ENCODE results near the gene ST8SIA2.

Gene ST8SIA2

GRCh38 chr15:92413510-92413909 is 19.8 kb downstream of the ST8SIA2 start:
- Histone ChIP-seq H3K9ac (ENCODE audit: low read depth, low read length) (no peak overlapping the region), H3K27ac (ENCODE audit: low read depth, low read length) (peak overlapping the region; percentile 40; the same call in 1 of the 2 replicates), H3K36me3 (ENCODE audit: insufficient read depth, low read length) (no peaks in the 10 kb centered on the region), H3K9me3 (ENCODE audit: insufficient read depth, low read depth, low read length) (no peaks in the 10 kb centered on the region), H3K27me3 (ENCODE audit: insufficient read depth, low read length) (peaks cover 21% of the 10 kb centered on the region; the same call in 1 of the 2 replicates), H3K4me3 (ENCODE audit: low read length) (no peak overlapping the region), H3K4me1 (ENCODE audit: insufficient read depth, low read length) (peaks cover 5% of the 10 kb centered on the region; the same call in 1 of the 2 replicates)
- 61% methylated on average over 9 of the region's 9 CpGs for WGBS

DNA sequence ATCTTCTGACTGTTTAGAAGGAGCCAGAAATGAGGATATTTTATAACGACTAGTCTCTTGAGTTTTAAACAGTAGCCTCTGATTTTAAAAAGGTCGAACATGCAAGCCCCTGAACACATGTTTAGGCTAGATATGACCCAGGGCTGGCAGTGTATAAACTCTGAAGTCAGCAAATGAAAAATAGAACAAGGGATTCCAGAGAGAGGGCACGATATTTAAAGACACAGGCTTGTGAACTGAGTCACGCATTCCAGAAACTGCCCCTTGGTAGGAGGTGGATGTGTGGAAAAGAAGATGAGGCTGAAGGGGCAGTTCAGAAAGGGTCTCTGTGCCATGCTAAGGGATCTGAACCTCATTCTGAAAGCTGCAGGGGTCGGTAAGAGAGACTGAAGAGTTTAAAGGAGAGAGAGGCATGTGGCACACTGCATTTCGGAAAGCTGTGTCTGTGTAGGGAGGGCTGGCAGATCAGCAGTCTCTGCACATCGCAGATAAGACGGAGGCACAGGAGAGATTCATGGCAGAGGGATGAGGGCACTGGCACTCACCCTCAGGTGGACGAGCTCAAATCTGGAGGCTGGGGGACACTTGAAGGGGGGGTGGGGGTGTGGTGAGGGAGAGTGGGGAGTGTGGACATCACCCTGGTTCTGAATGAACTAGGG is 22.1 kb downstream of the ST8SIA2 start:
- no peaks in the 10 kb centered on the region for H3K9me3 ChIP-seq (ENCODE audit: insufficient read depth, low read depth, low read length)
- no peaks in the 10 kb centered on the region for H3K36me3 ChIP-seq (ENCODE audit: insufficient read depth, low read length)
- WGBS: 92% methylated on average over 9 of the region's 9 CpGs
- no peak overlapping the region for H3K27ac ChIP-seq (ENCODE audit: low read depth, low read length)
- no peak overlapping the region for H3K4me3 ChIP-seq (ENCODE audit: low read length)
- peaks cover 15% of the 10 kb centered on the region; the same call in 1 of the 2 replicates for H3K27me3 ChIP-seq (ENCODE audit: insufficient read depth, low read length)
- peaks cover 10% of the 10 kb centered on the region; the same call in 1 of the 2 replicates for H3K4me1 ChIP-seq (ENCODE audit: insufficient read depth, low read length)
- H3K9ac ChIP-seq (ENCODE audit: low read depth, low read length): no peak overlapping the region

DNA sequence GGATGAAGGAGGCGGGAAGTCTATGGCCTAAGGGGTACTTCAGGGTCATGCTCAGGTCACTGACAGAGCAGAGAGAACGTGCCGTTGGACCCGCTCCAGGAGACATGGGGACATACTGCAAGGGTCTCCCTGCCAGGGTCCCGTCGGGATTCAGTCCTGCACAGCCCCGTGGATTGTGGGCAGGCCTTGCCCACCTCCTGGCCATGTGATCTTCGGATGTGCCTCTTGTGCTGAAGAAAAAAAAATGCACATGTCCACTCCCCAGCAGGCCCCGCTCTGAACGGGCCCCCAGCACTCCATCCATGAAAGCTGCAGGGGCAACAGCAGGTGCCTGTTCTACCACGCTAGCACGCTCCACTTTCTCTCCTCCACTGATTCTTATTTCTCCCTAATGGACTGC is 22.9 kb downstream of the ST8SIA2 start:
- no peak overlapping the region for H3K4me3 ChIP-seq (ENCODE audit: low read length)
- no peaks in the 10 kb centered on the region for H3K36me3 ChIP-seq (ENCODE audit: insufficient read depth, low read length)
- H3K27ac ChIP-seq (ENCODE audit: low read depth, low read length): no peak overlapping the region
- peaks cover 10% of the 10 kb centered on the region; the same call in 1 of the 2 replicates for H3K4me1 ChIP-seq (ENCODE audit: insufficient read depth, low read length)
- no peaks in the 10 kb centered on the region for H3K9me3 ChIP-seq (ENCODE audit: insufficient read depth, low read depth, low read length)
- no peak overlapping the region for H3K9ac ChIP-seq (ENCODE audit: low read depth, low read length)
- H3K27me3 ChIP-seq (ENCODE audit: insufficient read depth, low read length): peaks cover 11% of the 10 kb centered on the region; the same call in 1 of the 2 replicates
- 94% methylated on average over 12 of the region's 12 CpGs for WGBS

DNA sequence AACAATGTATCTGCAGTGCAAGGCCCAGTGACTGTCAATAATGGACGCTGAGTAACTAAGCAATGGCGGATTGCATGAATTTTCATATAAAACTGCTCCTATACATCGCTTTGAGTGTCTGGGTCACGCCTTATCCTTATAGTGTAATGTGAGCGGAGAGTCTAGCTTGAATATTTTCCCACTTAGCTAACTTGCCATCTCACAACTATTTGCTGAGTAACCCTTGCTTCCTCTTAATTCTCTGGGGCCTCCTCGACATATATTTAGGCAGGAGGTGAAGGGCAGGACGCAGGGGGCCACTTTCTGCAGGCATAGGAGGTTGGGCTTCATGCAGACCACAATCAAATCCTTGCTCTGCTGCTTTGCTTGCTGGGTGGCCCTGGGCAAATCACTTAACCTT is 24.0 kb downstream of the ST8SIA2 start:
- Histone ChIP-seq H3K4me3 (ENCODE audit: low read length) (no peak overlapping the region), H3K4me1 (ENCODE audit: insufficient read depth, low read length) (peaks cover 10% of the 10 kb centered on the region; the same call in 1 of the 2 replicates), H3K9me3 (ENCODE audit: insufficient read depth, low read depth, low read length) (no peaks in the 10 kb centered on the region), H3K27me3 (ENCODE audit: insufficient read depth, low read length) (peaks cover 7% of the 10 kb centered on the region; the same call in 1 of the 2 replicates), H3K9ac (ENCODE audit: low read depth, low read length) (no peak overlapping the region), H3K27ac (ENCODE audit: low read depth, low read length) (no peak overlapping the region), H3K36me3 (ENCODE audit: insufficient read depth, low read length) (no peaks in the 10 kb centered on the region)
- WGBS: 84% methylated on average over 7 of the region's 7 CpGs

DNA sequence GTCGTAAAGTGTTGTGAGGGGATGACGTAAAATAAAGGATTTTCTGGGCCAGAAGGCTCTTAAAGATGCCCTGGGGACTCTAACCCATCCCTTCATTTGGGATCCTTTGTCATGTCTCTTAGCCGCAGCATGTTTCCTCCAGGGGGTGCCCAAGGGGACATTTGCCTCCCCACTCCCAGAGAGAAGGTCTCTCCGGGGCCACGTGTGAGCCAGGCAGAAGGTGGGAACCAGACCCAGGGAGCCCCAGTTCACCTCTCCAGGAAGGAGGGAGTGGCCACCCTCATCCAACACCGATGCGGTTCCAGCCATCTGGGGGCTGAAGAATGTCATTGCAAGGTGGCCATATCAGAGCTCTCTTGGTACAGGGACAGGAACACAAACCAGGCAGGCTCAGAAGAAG is 25.2 kb downstream of the ST8SIA2 start:
- Histone ChIP-seq H3K4me3 (ENCODE audit: low read length) (no peak overlapping the region), H3K27ac (ENCODE audit: low read depth, low read length) (no peak overlapping the region), H3K9me3 (ENCODE audit: insufficient read depth, low read depth, low read length) (no peaks in the 10 kb centered on the region), H3K9ac (ENCODE audit: low read depth, low read length) (no peak overlapping the region), H3K4me1 (ENCODE audit: insufficient read depth, low read length) (peaks cover 8% of the 10 kb centered on the region; the same call in 1 of the 2 replicates), H3K36me3 (ENCODE audit: insufficient read depth, low read length) (no peaks in the 10 kb centered on the region), H3K27me3 (ENCODE audit: insufficient read depth, low read length) (peaks cover 7% of the 10 kb centered on the region; the same call in 1 of the 2 replicates)
- 83% methylated on average over 7 of the region's 7 CpGs for WGBS

DNA sequence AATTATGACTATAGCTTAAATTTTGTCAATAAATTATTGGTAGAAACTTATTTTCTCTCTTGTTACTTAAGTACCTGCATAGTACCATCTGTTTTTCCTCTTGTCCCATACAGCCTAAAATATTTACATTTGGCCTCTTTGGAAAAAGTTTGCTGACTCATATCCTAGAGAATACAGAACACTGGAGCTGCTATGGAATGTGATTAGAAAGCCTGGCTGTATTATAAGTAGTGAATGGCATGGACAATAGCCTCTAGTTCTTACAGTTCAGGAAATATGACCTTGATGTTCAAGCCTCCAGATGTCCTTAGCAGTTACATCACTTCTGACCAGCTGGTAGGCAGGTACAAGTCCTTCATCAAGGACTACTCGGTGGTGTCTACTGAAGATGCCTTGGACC is 28.3 kb downstream of the ST8SIA2 start:
- no peaks in the 10 kb centered on the region for H3K27me3 ChIP-seq (ENCODE audit: insufficient read depth, low read length)
- H3K4me1 ChIP-seq (ENCODE audit: insufficient read depth, low read length): peaks cover 5% of the 10 kb centered on the region; the same call in 1 of the 2 replicates
- H3K36me3 ChIP-seq (ENCODE audit: insufficient read depth, low read length): no peaks in the 10 kb centered on the region
- 52% methylated on average over 1 of the region's 1 CpG for WGBS
- H3K9me3 ChIP-seq (ENCODE audit: insufficient read depth, low read depth, low read length): no peaks in the 10 kb centered on the region
- H3K4me3 ChIP-seq (ENCODE audit: low read length): no peak overlapping the region
- H3K9ac ChIP-seq (ENCODE audit: low read depth, low read length): no peak overlapping the region
- no peak overlapping the region for H3K27ac ChIP-seq (ENCODE audit: low read depth, low read length)

GRCh38 chr15:92425578-92426225 is 32.0 kb downstream of the ST8SIA2 start:
- no peak overlapping the region for H3K4me3 ChIP-seq (ENCODE audit: low read length)
- H3K36me3 ChIP-seq (ENCODE audit: insufficient read depth, low read length): no peaks in the 10 kb centered on the region
- 84% methylated on average over 12 of the region's 12 CpGs for WGBS

DNA sequence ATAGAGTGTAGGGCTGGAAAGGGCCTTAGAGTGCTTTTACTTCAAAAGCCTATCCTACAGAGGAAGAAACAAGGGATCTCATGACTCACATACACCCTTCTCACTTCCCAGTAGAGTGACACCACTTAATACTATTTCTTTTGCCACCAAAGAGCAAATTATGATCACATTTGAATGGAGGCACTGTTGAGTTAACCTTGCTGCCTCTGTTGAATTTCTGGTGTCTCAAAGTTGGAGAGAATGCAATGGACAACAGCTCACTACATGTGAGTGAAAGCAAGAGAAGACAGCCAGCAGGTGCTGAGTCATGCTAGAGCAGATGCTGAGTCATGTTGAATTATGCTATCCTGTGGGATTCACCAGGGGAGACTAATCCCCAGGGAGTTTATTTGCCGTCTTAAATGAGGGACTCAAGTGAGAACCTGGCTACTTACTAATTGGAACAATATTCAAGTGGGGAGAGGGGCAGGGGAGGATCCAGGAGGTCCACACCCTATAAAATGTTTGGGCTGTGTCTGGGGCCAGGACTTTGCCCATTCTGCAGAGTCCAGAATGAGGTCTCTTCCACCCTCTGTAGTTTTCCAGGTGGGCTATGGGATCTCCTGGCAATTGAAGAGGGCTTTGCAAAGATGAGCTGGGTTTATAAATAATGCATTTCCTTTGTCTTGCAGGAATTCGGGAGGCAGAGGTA is 35.8 kb downstream of the ST8SIA2 start:
- H3K9ac ChIP-seq (ENCODE audit: low read depth, low read length): no peak overlapping the region
- H3K4me3 ChIP-seq (ENCODE audit: low read length): no peak overlapping the region
- WGBS: 69% methylated on average over 2 of the region's 2 CpGs
- peaks cover 14% of the 10 kb centered on the region for H3K4me1 ChIP-seq (ENCODE audit: insufficient read depth, low read length)
- H3K27ac ChIP-seq (ENCODE audit: low read depth, low read length): 0 out of 2 replicates have a peak overlapping the region, but pooled peaks have one; percentile 2
- no peaks in the 10 kb centered on the region for H3K27me3 ChIP-seq (ENCODE audit: insufficient read depth, low read length)
- no peaks in the 10 kb centered on the region for H3K9me3 ChIP-seq (ENCODE audit: insufficient read depth, low read depth, low read length)
- no peaks in the 10 kb centered on the region for H3K36me3 ChIP-seq (ENCODE audit: insufficient read depth, low read length)

More at GRCh38 chr15:92425578-92426225, 32.0 kb downstream of the ST8SIA2 start:
- H3K27me3 ChIP-seq (ENCODE audit: insufficient read depth, low read length): no peaks in the 10 kb centered on the region
- H3K9me3 ChIP-seq (ENCODE audit: insufficient read depth, low read depth, low read length): no peaks in the 10 kb centered on the region
- H3K9ac ChIP-seq (ENCODE audit: low read depth, low read length): no peak overlapping the region
- H3K27ac ChIP-seq (ENCODE audit: low read depth, low read length): no peak overlapping the region
- peaks cover 14% of the 10 kb centered on the region for H3K4me1 ChIP-seq (ENCODE audit: insufficient read depth, low read length)

DNA sequence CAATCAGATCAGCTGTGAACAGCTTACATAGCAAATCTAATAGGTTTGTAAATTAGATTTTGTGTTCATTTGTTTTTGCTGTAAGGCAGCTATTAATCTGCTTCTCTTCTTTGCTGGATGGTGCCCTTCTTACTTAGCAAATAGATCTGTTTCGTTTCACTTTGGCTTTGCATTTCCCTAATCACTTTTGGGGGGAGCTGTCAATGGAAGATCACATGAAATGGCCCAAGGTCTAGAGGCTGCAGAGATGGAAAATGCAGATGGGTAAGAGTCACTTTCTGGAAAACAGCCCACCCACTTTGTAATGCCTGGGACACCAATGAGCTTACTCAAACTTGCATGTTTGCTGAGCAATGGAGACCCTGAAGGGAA is 36.4 kb downstream of the ST8SIA2 start:
- Histone ChIP-seq H3K4me3 (ENCODE audit: low read length) (no peak overlapping the region), H3K36me3 (ENCODE audit: insufficient read depth, low read length) (no peaks in the 10 kb centered on the region), H3K9me3 (ENCODE audit: insufficient read depth, low read depth, low read length) (no peaks in the 10 kb centered on the region), H3K27me3 (ENCODE audit: insufficient read depth, low read length) (no peaks in the 10 kb centered on the region), H3K27ac (ENCODE audit: low read depth, low read length) (no peak overlapping the region), H3K4me1 (ENCODE audit: insufficient read depth, low read length) (peaks cover 14% of the 10 kb centered on the region), H3K9ac (ENCODE audit: low read depth, low read length) (no peak overlapping the region)
- WGBS: 78% methylated on average over 1 of the region's 1 CpG

DNA sequence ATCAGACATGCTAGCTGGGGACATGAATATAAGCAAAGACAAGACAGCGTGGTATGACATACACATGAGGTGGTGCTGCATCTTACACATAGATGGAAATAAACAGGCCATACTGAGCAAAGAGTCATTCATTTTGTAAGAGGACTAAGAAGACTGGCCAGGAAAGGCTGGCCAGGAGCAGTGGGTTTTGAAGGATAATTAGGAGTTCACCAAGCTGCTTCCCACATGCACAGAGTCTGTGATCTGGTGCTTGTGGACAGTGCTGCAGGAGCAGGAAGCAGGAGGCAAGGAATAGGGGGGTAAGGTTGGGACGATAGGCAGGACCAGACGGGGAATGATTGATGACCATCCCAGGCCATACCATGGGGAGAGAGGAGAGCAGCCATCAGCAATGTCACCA is 41.5 kb downstream of the ST8SIA2 start:
- H3K4me1 ChIP-seq (ENCODE audit: insufficient read depth, low read length): peaks cover 2% of the 10 kb centered on the region; the same call in 1 of the 2 replicates
- H3K36me3 ChIP-seq (ENCODE audit: insufficient read depth, low read length): peaks cover 3% of the 10 kb centered on the region; the same call in 1 of the 2 replicates
- no peaks in the 10 kb centered on the region for H3K27me3 ChIP-seq (ENCODE audit: insufficient read depth, low read length)
- H3K9me3 ChIP-seq (ENCODE audit: insufficient read depth, low read depth, low read length): no peaks in the 10 kb centered on the region
- 94% methylated on average over 3 of the region's 3 CpGs for WGBS
- no peak overlapping the region for H3K4me3 ChIP-seq (ENCODE audit: low read length)
- H3K27ac ChIP-seq (ENCODE audit: low read depth, low read length): no peak overlapping the region
- no peak overlapping the region for H3K9ac ChIP-seq (ENCODE audit: low read depth, low read length)

GRCh38 chr15:92438471-92438870 is 44.8 kb downstream of the ST8SIA2 start:
- Histone ChIP-seq H3K27ac (ENCODE audit: low read depth, low read length) (no peak overlapping the region), H3K4me3 (ENCODE audit: low read length) (no peak overlapping the region), H3K4me1 (ENCODE audit: insufficient read depth, low read length) (no peaks in the 10 kb centered on the region), H3K9me3 (ENCODE audit: insufficient read depth, low read depth, low read length) (no peaks in the 10 kb centered on the region), H3K36me3 (ENCODE audit: insufficient read depth, low read length) (peaks cover 3% of the 10 kb centered on the region; the same call in 1 of the 2 replicates), H3K27me3 (ENCODE audit: insufficient read depth, low read length) (no peaks in the 10 kb centered on the region), H3K9ac (ENCODE audit: low read depth, low read length) (no peak overlapping the region)
- 92% methylated on average over 11 of the region's 12 CpGs for WGBS
